SK-N-SH (cell line): ENCODE measurements around the gene BTBD16. TPM values are rescaled to one million over a fixed set of nuclear protein-coding genes. Genes with fewer than 3 reads are reported as not detected.

ENCODE experiments used
- CTCF ChIA-PET: fragments of 300-600, 350-600 bp; formaldehyde crosslinking; extraction: SDS; loops from one replicate; lab custom pipeline; 2021; lab: Yijun Ruan, JAX
- POLR2A ChIA-PET: fragments of 350-600 bp; sonication (Branson Sonifier 250); formaldehyde crosslinking; extraction: SDS; loops from one replicate; lab custom pipeline; 2020; ENCODE audit warnings: antibody characterized with exemption, inconsistent platforms; lab: Yijun Ruan, JAX
- DNase-seq: peaks from one replicate; pipeline ENCODE4 v3.0.0; 2012
- H2AFZ ChIP-seq: fragments of 200-600 bp; sonication (generic); 2 replicates; pipeline ENCODE4 v1.8.1; 2016; ENCODE audit warnings: antibody characterized with exemption, mild to moderate bottlenecking, low read depth
- H3F3A ChIP-seq: fragments of 200-600 bp; sonication (generic); replicated peaks from 2 replicates; pipeline ENCODE3; 2016; ENCODE audit warnings: antibody characterized with exemption, mild to moderate bottlenecking; ENCODE audit not compliant: insufficient read depth
- H3K27ac ChIP-seq, 2 experiments: fragments of 200-500 bp in 1 of 2; fragments of 200-600 bp in 1 of 2; sonication (Bioruptor generic) in 1 of 2; sonication (generic), shearing (Covaris generic) in 1 of 2; 2 replicates each; pipeline versions ENCODE4 v1.5.1 to v1.6.1; 2014 to 2016; ENCODE audit warnings: low read depth in 2 of 2, inconsistent platforms in 1 of 2, low read length in 1 of 2, mild to moderate bottlenecking in 1 of 2, mixed read lengths in 1 of 2
- H3K27me3 ChIP-seq: fragments of 200-600 bp; sonication (generic), shearing (Covaris generic); 2 replicates; pipeline ENCODE4 v1.6.1; 2016; ENCODE audit warnings: mixed run types; ENCODE audit not compliant: insufficient read depth
- H3K36me3 ChIP-seq, 2 experiments: fragments of 200-500 bp in 1 of 2; fragments of 200-600 bp in 1 of 2; sonication (Bioruptor generic) in 1 of 2; sonication (generic) in 1 of 2; replicated peaks in 1 of 2; 2 replicates each; pipeline versions ENCODE3 to v1.5.1; 2014 to 2016; ENCODE audit warnings: low read length in 1 of 2, mild to moderate bottlenecking in 1 of 2; ENCODE audit not compliant: insufficient read depth in 2 of 2, control insufficient read depth in 1 of 2
- H3K4me1 ChIP-seq, 2 experiments: fragments of 200-500 bp in 1 of 2; fragments of 200-600 bp in 1 of 2; sonication (Bioruptor generic) in 1 of 2; sonication (generic), shearing (Covaris generic) in 1 of 2; 2 replicates each; pipeline versions ENCODE4 v1.5.1 to v1.6.1; 2014 to 2016; ENCODE audit warnings: low read depth in 1 of 2, low read length in 1 of 2, mixed run types in 1 of 2; ENCODE audit not compliant: insufficient read depth in 2 of 2, control insufficient read depth in 1 of 2
- H3K4me2 ChIP-seq: fragments of 200-600 bp; sonication (generic), shearing (Covaris generic); 2 replicates; pipeline ENCODE4 v1.6.1; 2017; ENCODE audit warnings: mixed run types
- H3K4me3 ChIP-seq, 2 experiments: fragments of 200-500 bp in 1 of 2; fragments of 200-600 bp in 1 of 2; sonication (Bioruptor generic) in 1 of 2; sonication (generic), shearing (Covaris generic) in 1 of 2; 2 replicates each; pipeline versions ENCODE4 v1.5.1 to v1.8.1; 2014 to 2016; ENCODE audit warnings: low read depth in 2 of 2, inconsistent platforms in 1 of 2, low read length in 1 of 2, mild to moderate bottlenecking in 1 of 2, mixed read lengths in 1 of 2, moderate library complexity in 1 of 2
- H3K79me2 ChIP-seq: fragments of 200-600 bp; sonication (generic); 2 replicates; pipeline ENCODE4 v1.8.1; 2017; ENCODE audit warnings: mild to moderate bottlenecking; ENCODE audit not compliant: insufficient read depth
- H3K9ac ChIP-seq: fragments of 200-600 bp; sonication (generic); 2 replicates; pipeline ENCODE4 v1.6.1; 2017; ENCODE audit warnings: mixed run types
- H3K9me2 ChIP-seq: fragments of 200-600 bp; sonication (generic); 2 replicates; pipeline ENCODE4 v1.6.1; 2017; ENCODE audit warnings: mixed run types
- H3K9me3 ChIP-seq: fragments of 200-600 bp; sonication (generic); 2 replicates; pipeline ENCODE4 v1.6.1; 2017; ENCODE audit warnings: mixed run types, mild to moderate bottlenecking, moderate library complexity
- H4K20me1 ChIP-seq: fragments of 200-600 bp; sonication (generic); 2 replicates; pipeline ENCODE4 v1.6.1; 2017; ENCODE audit warnings: mild to moderate bottlenecking, mixed run types; ENCODE audit not compliant: insufficient read depth
- CTCF ChIP-seq: fragments of 200-600 bp; sonication (generic); IDR thresholded peaks from 2 replicates; pipeline ENCODE4 v1.6.1; 2017; ENCODE audit warnings: antibody characterized with exemption, mild to moderate bottlenecking, moderate library complexity
- ELF1 ChIP-seq: IDR thresholded peaks from 2 replicates; pipeline ENCODE4 v1.4.0; 2012
- FOSL2 ChIP-seq: IDR thresholded peaks from 2 replicates; pipeline ENCODE4 v1.4.0; 2012; ENCODE audit warnings: low read depth, mild to moderate bottlenecking, moderate library complexity, borderline replicate concordance
- FOXJ3 ChIP-seq: sonication (generic); formaldehyde crosslinking; IDR thresholded peaks from 2 replicates; pipeline ENCODE4 v1.5.1; 2020; ENCODE audit warnings: mild to moderate bottlenecking, missing genetic modification reagents
- GATA2 ChIP-seq: sonication (generic); formaldehyde crosslinking; IDR thresholded peaks from 2 replicates; pipeline ENCODE4 v1.5.0; 2020; ENCODE audit warnings: mild to moderate bottlenecking, missing genetic modification reagents
- IRF3 ChIP-seq: fragments of 150-350 bp; IDR thresholded peaks from 2 replicates; pipeline ENCODE4 v1.6.1; 2016; ENCODE audit warnings: mild to moderate bottlenecking, low read depth, low read length
- MAX ChIP-seq: IDR thresholded peaks from 2 replicates; pipeline ENCODE4 v1.4.0; 2012; ENCODE audit warnings: low read depth
- MEF2A ChIP-seq: IDR thresholded peaks from 2 replicates; pipeline ENCODE4 v1.4.0; 2012; ENCODE audit warnings: low read depth, borderline replicate concordance
- MXI1 ChIP-seq: IDR thresholded peaks from 2 replicates; pipeline ENCODE4 v1.6.1; 2012; ENCODE audit warnings: mild to moderate bottlenecking, low read depth, low read length, improper control_type of control experiment
- NFIC ChIP-seq: IDR thresholded peaks from 2 replicates; pipeline ENCODE4 v1.4.0; 2012; ENCODE audit warnings: borderline replicate concordance
- NRF1 ChIP-seq: IDR thresholded peaks from 2 replicates; pipeline ENCODE4 v1.6.1; 2012; ENCODE audit warnings: low read depth, mild to moderate bottlenecking, low read length
- PBX3 ChIP-seq: IDR thresholded peaks from 2 replicates; pipeline ENCODE4; 2012
- POLR2AphosphoS5 ChIP-seq: IDR thresholded peaks from 2 replicates; pipeline ENCODE4 v1.6.1; 2012; ENCODE audit warnings: low read depth, low read length
- RFX5 ChIP-seq: IDR thresholded peaks from 2 replicates; pipeline ENCODE4 v1.6.1; 2012; ENCODE audit warnings: mild to moderate bottlenecking, improper control_type of control experiment, low read length
- RXRA ChIP-seq: IDR thresholded peaks from 2 replicates; pipeline ENCODE4 v1.4.0; 2012; ENCODE audit warnings: low read depth, mild to moderate bottlenecking, borderline replicate concordance
- SMC3 ChIP-seq: IDR thresholded peaks from 2 replicates; pipeline ENCODE4 v1.6.1; 2012; ENCODE audit warnings: low read depth, low read length, improper control_type of control experiment
- TAF1 ChIP-seq: IDR thresholded peaks from 2 replicates; pipeline ENCODE4 v1.6.1; 2012; ENCODE audit warnings: low read depth, mild to moderate bottlenecking, low read length, moderate library complexity, borderline replicate concordance
- TEAD4 ChIP-seq: IDR thresholded peaks from 2 replicates; pipeline ENCODE4 v1.4.0; 2012; ENCODE audit warnings: mild to moderate bottlenecking, borderline replicate concordance; ENCODE audit not compliant: insufficient read depth
- USF1 ChIP-seq: IDR thresholded peaks from 2 replicates; pipeline ENCODE4 v1.4.0; 2012; ENCODE audit warnings: low read depth, borderline replicate concordance
- USF2 ChIP-seq: fragments of 150-350 bp; IDR thresholded peaks from 2 replicates; pipeline ENCODE4 v1.6.1; 2017; ENCODE audit warnings: antibody characterized with exemption, low read length, low read depth, borderline replicate concordance
- YY1 ChIP-seq: IDR thresholded peaks from 2 replicates; pipeline ENCODE4 v1.4.0; 2012; ENCODE audit warnings: low read depth, mild to moderate bottlenecking
- WGBS: methylation state at CpG from one replicate; pipeline ENCODE4 v1.1.6; 2017; ENCODE audit warnings: low lambda C conversion rate; 5-methylcytosine and 5-hydroxymethylcytosine counted together
- polyA plus RNA-seq, 3 experiments: library from polyadenylated mRNA; depleted of rRNA; stranded (reverse); fragments of >200 nt; gene quantifications; 2 replicates each; pipeline ENCODE4 v1.2.3, GENCODE V29; 2012

Gene BTBD16
- polyA plus RNA-seq, 1 of the 3 experiments (the other 2 are of a cell fraction), result not detected

GRCh38 chr10:122243550-122243949 is 27.5 kb upstream of the BTBD16 start:
- Histone ChIP-seq H3K4me1 (peaks cover 0 to 2% of the 10 kb centered on the region in 2 experiments; a peak in 1 of 4 replicates), H3K4me2 (no peak overlapping the region), H3F3A (no peaks in the 10 kb centered on the region), H3K9ac (no peak overlapping the region), H3K27me3 (no peaks in the 10 kb centered on the region)
- TF ChIP-seq YY1, result no peak
- TF ChIP-seq FOSL2, result no peak
- no peak for TF ChIP-seq MAX
- no peak for TF ChIP-seq MEF2A
- no peak for TF ChIP-seq TEAD4
- no peak for TF ChIP-seq FOXJ3 (CRISPR knock-in tag)
- no peak for TF ChIP-seq RFX5
- TF ChIP-seq, all 33 proteins: peak for 0
- POLR2A ChIA-PET, result no interaction called here
- Histone ChIP-seq H3K9me3 (no peaks in the 10 kb centered on the region), H3K36me3 (peaks cover 6 to 17% of the 10 kb centered on the region in 2 experiments), H4K20me1 (no peaks in the 10 kb centered on the region), H3K27ac (no peak overlapping the region), H2AFZ (no peak overlapping the region), H3K9me2 (no peaks in the 10 kb centered on the region), H3K79me2 (no peaks in the 10 kb centered on the region), H3K4me3 (no peak overlapping the region)
- WGBS, result 96% methylated on average over 2 of the region's 2 CpGs
- CTCF ChIA-PET, result interaction anchor here (5.5 kb wide), 1 partner anchor 24 kb away, joined by 25 read pairs; no protein-coding TSS in a partner anchor
- no peak for DNase-seq

GRCh38 chr10:122244001-122244975 is 26.8 kb upstream of the BTBD16 start:
- no peaks in the 10 kb centered on the region for H3K9me2 ChIP-seq
- no peaks in the 10 kb centered on the region for H3F3A ChIP-seq
- CTCF ChIA-PET, result interaction anchor here (5.5 kb wide), 1 partner anchor 23 kb away, joined by 25 read pairs; no protein-coding TSS in a partner anchor
- TF ChIP-seq CTCF (no peak), USF1 (no peak), IRF3 (no peak), POLR2AphosphoS5 (no peak), ELF1 (no peak), TAF1 (no peak), USF2 (no peak), RFX5 (no peak), GATA2 (CRISPR knock-in tag) (no peak), RXRA (no peak), NRF1 (no peak), PBX3 (no peak), NFIC (no peak), SMC3 (no peak), MXI1 (no peak)

More at GRCh38 chr10:122244001-122244975, 26.8 kb upstream of the BTBD16 start:
- Histone ChIP-seq H3K36me3 (peaks cover 6 to 17% of the 10 kb centered on the region in 2 experiments), H2AFZ (no peak overlapping the region), H3K4me3 (no peak overlapping the region), H3K4me2 (no peak overlapping the region), H3K79me2 (no peaks in the 10 kb centered on the region), H3K9me3 (no peaks in the 10 kb centered on the region), H3K4me1 (peaks cover 0 to 2% of the 10 kb centered on the region in 2 experiments; a peak in 1 of 4 replicates), H3K27me3 (no peaks in the 10 kb centered on the region), H3K9ac (no peak overlapping the region), H3K27ac (no peak overlapping the region), H4K20me1 (no peaks in the 10 kb centered on the region)
- 93% methylated on average over 11 of the region's 11 CpGs for WGBS
- DNase-seq, result no peak
- POLR2A ChIA-PET, result no interaction called here
